ENCODE results near the gene HLA-DQA1.
"Not testable (repeated sequence)": the region's sequence is repeated elsewhere in the genome, so short reads cannot be mapped to it uniquely, and the experiment has no call there.

Gene HLA-DQA1

DNA sequence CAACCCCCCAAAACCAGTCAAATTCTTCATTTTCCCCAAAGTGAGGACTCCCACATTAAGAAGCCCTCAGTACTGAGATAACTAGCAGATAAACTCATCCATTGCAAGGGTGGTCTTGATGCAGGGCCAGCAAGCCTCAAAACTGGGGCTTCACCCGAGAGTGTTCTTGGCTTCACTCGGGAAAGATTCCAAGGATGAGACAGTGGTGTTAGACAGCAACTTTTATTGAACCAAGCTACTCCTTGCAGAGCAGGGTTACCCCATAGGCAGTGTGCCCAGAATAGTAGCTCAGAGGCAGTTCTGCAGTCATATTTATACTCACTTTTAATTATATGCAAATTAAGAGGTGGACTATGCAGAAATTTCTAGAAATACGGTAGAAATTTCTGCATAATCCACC, 15.8 kb upstream of the HLA-DQA1 start:
- FAIRE-seq (no peak), DNase-seq (ENCODE audit: insufficient read length, low spot score) (no peak)

GRCh38 chr6:32622545-32623401, 14.4 kb upstream of the HLA-DQA1 start:
- FAIRE-seq (peak; percentile 16), DNase-seq (ENCODE audit: insufficient read length, low spot score) (peak; percentile 37)

GRCh38 chr6:32623693-32624092, 13.5 kb upstream of the HLA-DQA1 start:
- DNase-seq (ENCODE audit: insufficient read length, low spot score) (no peak), FAIRE-seq (no peak)

DNA sequence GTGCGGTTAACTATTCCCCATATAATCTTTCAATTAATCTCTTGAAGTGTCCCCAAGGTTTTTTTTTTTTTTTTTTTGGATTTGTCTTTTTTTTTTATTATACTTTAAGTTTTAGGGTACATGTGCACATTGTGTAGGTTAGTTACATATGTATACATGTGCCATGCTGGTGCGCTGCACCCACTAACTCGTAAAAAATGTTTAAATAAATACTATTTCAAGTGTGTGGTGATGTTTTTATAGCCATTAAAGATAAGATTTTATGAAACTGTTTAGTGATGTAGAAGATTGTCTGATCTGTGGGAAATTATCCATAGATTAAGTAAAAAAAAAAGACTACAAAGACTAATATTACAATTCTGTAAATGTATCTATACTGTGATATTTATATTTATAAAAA, 12.6 kb upstream of the HLA-DQA1 start:
- FAIRE-seq = no peak
- DNase-seq (ENCODE audit: insufficient read length, low spot score) = no peak

GRCh38 chr6:32625137-32625536, 12.1 kb upstream of the HLA-DQA1 start:
- no peak for FAIRE-seq
- no peak for DNase-seq (ENCODE audit: insufficient read length, low spot score)

- FAIRE-seq (no peak), DNase-seq (ENCODE audit: insufficient read length, low spot score) (no peak)
These were observed 10.0 kb upstream of the HLA-DQA1 start for GRCh38 chr6:32627249-32627648.

DNA sequence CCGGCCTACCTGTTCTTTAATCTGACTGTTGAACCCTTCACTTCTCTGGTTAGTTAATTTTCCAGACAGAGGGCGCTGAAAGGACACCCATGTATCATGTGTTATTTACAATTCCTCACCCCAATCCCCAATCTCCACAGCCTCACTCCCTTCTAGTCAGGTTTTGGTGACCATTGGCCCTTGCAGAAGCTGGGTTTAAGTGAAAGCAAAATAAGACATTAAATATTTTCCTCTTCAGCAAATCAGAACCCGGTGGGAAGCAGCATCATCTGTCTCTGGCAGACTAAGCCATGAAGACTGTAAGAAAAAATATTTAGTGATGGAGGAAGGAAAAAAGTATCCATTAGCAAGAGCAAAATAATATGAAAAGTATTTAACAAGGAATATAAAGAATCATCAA, 9.4 kb upstream of the HLA-DQA1 start:
- FAIRE-seq (no peak), DNase-seq (ENCODE audit: insufficient read length, low spot score) (no peak)

- not testable (repeated sequence) for DNase-seq (ENCODE audit: insufficient read length, low spot score); FAIRE-seq
These were observed 7.4 kb upstream of the HLA-DQA1 start for GRCh38 chr6:32629793-32630192.

DNA sequence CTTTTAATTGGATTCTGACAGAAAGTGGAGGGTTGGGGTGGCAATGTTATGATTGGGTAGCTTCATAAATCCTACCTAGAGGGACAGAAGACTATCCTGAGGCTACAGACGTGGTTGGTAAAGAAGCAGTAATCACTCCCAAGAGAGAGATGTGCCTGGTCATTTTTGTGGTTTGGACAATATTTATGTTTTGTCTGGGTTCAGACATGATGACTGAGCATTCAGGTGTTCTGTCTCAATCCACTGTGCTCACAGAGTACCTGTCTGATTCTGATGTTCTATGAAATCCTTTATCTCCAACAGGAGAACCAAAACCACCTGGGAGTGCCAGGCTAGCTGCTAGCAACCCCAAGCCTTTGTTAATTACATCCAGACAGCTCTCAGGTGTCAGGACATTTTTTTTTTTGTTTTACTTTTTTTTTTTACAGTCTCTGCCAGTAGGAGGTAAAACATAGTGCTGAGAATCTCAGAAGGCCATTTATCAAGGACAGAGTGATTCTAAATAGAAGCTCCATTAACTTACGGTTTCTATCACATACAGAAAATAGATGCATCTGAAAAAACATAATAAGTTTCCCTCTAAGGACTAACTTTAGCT, 1.6 kb upstream of the HLA-DQA1 start:
- DNase-seq (ENCODE audit: insufficient read length, low spot score) = no peak
- FAIRE-seq = no peak

DNA sequence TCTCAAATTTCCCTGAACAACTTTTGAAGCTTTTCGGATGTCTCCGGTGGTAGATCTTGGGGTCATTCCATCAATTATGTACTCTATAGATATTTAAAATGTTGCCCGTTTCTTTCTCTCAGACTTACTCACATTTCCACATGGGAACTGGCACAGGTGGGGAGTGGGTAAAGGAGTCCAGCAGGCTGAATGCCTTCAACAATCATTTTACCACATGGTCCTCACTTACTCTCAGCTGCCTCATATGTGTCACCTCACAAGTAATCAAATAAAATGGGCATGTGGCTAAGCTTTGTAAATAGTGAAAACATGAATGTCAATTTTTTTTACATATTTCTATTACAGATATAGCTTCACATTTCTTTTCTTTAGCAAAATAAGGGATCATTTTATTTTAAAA, 677 bp downstream of the HLA-DQA1 start:
- DNase-seq (ENCODE audit: insufficient read length, low spot score) (no peak), FAIRE-seq (no peak)

DNA sequence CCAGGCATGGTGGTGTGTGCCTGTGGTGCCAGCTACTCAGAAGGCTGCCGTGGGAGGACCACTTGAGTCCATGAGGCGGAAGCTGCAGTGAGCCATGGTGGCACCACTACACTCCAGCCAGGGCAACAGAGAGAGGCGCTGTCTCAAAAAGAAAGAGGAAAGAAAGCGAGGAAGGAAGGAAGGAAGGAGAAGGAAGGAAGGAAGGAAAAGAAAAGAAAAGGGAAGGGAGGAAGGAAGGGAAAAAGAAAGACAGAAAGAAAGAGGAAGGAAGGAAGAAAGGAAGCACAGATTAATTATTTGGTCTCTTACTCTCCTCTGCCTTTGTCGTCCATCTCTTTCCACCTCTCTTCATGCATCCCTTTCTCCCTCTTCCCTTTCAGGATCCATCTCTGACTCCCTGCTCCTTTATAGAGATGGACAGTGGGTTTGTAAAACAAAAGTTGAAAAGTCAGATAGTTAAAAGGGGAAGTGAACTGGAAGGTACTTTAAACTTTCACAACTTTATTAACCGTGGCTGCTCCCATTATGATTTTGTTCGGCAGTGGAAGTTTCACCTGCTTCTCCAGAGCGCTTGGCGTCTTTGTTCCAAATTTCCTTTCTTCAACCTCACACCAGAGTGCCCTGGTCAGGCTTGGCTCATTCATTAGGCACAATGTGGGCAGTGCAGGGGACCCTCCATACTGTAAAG, 1.5 kb downstream of the HLA-DQA1 start:
- DNase-seq (ENCODE audit: insufficient read length, low spot score) (no peak), FAIRE-seq (no peak)

GRCh38 chr6:32639440-32640394, 2.5 kb downstream of the HLA-DQA1 start:
- FAIRE-seq (no peak), DNase-seq (ENCODE audit: insufficient read length, low spot score) (no peak)

DNA sequence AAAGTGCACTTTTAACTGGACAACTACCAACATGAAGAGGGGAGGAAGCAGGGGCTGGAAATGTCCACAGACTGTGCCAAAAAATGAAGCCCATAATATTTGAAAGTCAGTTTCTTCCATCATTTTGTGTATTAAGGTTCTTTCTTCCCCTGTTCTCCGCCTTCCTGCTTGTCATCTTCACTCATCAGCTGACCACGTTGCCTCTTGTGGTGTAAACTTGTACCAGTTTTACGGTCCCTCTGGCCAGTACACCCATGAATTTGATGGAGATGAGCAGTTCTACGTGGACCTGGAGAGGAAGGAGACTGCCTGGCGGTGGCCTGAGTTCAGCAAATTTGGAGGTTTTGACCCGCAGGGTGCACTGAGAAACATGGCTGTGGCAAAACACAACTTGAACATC, 3.9 kb downstream of the HLA-DQA1 start:
- FAIRE-seq = no peak
- DNase-seq (ENCODE audit: insufficient read length, low spot score) = no peak

- FAIRE-seq = peak; percentile 38
- DNase-seq (ENCODE audit: insufficient read length, low spot score) = not testable (repeated sequence)
These were observed 4.8 kb downstream of the HLA-DQA1 start for GRCh38 chr6:32641785-32642719.

GRCh38 chr6:32642720-32643106, 5.5 kb downstream of the HLA-DQA1 start:
- DNase-seq (ENCODE audit: insufficient read length, low spot score) (no peak), FAIRE-seq (no peak)

DNA sequence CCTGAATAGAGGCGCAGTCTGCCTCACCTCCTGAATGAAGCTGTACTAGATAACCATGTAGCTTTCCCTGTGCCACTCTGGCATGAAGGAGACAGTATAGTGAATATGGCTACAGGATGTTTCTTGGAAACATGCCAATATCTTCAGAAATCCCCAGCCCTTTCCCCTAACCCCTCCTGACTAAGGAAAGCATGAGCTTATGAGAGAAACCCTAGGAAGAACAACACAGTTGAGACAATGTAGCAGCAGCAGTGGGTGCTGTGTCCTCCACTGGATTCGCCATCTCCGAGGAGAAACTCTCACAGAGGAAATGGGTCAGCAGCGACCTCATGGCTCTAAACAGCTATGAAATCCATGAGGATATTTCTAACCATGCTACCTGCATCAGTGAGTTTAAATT, 6.7 kb downstream of the HLA-DQA1 start:
- no peak for FAIRE-seq

GRCh38 chr6:32645047-32645703, 8.0 kb downstream of the HLA-DQA1 start:
- FAIRE-seq (peak; percentile 51), DNase-seq (ENCODE audit: insufficient read length, low spot score) (no peak)

More for the DNA sequence above, 6.7 kb downstream of the HLA-DQA1 start:
- no peak for DNase-seq (ENCODE audit: insufficient read length, low spot score)

GRCh38 chr6:32655203-32655710, 18.1 kb downstream of the HLA-DQA1 start:
- no peak for FAIRE-seq
- no peak for DNase-seq (ENCODE audit: insufficient read length, low spot score)

GRCh38 chr6:32657329-32657728, 20.1 kb downstream of the HLA-DQA1 start:
- not testable (repeated sequence) for FAIRE-seq; DNase-seq (ENCODE audit: insufficient read length, low spot score)

Data from HTR-8/SVneo (cell line).